ENCODE results near the gene ANXA7.
A peak's percentile ranks its signal among the peaks of the same experiment; 100 is the strongest.

Gene ANXA7

GRCh38 chr10:73413528-73414229, at the start of gene ANXA7:
Gene ANXA7 (minus strand): TSS chr10:73414058. CDS start chr10:73400856, 13,202 bp downstream.
- peak; percentile 77 for DNase-seq

DNA sequence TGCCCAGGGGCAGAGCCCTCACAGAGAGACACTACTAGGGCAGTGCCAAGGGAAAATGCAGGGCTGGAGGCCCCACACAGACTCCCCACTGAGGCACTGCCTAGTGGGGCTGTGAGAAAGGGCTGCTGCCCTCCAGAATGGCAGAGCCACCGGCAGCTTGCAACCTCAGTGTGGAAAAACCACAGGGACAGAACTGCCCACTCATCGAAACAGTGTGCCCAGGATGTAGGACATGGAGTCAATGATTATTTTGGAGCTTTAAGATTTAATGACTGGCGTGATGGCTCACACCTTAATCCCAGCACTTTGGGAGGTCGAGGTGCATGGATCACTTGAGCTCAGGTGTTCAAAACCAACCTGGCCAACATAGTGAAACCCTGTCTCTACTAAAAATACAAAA, 47.0 kb upstream of the ANXA7 start:
- no peak for DNase-seq

- no peak for DNase-seq
These were observed 45.9 kb upstream of the ANXA7 start for GRCh38 chr10:73459683-73460314.

DNA sequence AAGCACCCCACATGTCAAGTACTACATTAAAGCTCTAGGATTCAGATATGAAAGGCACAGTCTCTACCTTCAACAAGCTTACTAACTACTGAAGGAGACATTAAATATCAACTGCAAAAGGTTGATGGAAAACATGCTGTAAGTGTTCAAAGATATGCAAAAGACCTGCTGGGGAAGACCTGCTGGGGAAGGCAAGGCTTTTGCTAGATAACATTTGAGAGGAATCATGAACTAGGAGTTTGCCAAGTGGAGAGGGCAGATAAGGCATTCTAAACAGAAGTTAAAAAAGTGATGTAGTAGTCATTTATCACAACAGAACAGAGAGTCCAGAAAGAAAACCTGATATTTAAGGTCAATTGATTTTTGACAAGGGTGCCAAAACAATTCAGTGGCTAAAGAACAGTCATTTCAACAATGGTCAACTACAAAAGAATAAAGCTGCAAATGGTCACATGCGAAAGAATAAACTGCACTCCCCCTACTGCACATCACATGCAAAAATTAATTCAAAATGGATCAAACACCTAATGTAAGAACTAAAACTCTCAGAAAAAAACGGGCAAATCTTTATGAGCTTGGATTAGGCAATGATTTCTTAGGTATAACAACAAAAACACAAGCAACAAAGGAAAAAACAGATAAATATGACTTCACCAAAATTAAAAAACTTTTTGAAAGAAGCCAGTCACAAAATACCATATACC, 42.5 kb upstream of the ANXA7 start:
- DNase-seq = no peak

DNA sequence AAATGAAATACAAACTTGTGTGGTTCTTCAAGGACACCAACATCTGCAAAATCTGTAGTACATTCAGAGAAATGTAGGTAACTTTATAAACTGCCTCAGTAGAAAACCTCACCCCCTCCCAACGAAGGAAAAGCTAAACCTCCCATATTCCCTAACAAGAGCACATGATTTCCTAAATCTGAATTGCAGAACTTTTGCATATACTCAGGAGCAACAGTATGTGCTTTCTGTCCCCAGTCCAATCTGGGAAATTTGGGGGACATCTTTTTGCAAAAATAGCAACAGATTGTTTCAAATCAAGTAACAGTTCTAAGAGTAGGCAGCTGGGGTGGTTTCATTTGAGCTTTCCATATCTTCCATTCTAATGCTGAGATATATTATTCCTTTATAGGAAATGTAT, 35.3 kb upstream of the ANXA7 start:
- DNase-seq = no peak

- DNase-seq = no peak
These were observed 34.5 kb upstream of the ANXA7 start for GRCh38 chr10:73448384-73448783.

- no peak for DNase-seq
These were observed 33.1 kb upstream of the ANXA7 start for GRCh38 chr10:73446926-73447325.

DNA sequence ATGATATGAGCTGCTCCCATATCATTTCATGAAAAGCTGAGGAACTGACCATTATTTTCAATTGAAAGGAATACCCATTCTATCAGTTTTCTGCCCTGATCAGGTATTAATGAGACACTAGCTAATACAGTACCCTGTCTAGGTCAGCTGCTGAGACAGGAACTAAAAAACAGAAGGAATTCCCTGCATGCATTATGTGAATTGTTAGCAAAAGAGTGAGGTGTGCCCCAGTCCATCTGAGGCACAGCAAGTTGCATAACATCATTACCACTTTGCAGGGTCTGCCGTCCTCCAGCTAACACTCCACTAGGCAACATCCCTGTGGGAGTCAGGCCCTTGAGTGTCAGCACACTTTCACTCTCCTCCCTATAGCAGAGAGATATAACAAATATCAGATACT, 30.6 kb upstream of the ANXA7 start:
- no peak for DNase-seq

DNA sequence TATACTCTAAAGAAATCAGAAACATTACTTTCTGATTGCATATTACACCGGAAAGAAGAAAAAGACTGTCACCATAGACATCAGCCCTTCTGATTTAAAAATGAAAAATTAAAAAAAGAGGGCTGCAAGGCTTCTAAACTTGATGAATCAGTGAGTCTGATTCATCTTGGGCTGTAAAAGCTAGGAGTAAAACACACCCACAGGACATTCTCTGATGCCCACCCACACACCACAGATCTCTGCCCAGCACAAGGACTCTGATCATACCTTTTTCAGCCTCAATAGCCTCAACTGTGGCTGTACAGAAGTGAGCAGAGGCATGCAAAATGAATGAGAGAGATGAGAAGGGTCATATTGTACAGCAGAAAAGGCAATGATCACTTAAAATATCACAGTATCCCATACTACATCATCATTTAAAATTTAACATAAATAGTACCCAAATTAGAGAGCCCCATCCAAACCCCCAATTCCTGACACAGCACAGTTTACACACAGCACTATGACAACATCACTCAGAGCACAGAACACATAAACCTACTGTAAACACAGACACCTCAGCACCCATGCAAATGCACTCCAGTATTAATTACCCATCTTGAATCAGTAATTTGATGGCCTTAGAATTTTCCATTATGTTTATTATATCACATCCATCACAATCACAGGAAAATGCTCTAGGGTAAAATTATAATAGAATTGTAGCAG, 25.9 kb upstream of the ANXA7 start:
- DNase-seq = no peak

DNA sequence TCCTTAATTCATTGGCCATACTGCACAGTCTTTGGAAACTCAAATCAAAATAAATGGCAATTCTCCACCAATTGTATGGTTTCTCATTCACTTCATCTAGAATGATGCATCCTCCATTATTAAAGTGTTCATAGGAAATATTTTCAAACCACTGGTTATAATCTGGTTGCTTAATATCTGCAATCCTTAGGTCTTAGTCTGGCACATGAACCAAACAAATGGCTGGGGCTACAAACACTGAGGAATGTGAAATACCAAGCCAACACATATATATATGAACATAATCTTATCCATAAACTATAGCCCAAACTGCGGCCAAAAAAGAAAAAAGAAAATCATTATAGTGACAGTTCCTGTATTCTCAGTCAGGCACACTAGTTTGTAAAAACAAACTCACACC, 25.2 kb upstream of the ANXA7 start:
- no peak for DNase-seq

DNA sequence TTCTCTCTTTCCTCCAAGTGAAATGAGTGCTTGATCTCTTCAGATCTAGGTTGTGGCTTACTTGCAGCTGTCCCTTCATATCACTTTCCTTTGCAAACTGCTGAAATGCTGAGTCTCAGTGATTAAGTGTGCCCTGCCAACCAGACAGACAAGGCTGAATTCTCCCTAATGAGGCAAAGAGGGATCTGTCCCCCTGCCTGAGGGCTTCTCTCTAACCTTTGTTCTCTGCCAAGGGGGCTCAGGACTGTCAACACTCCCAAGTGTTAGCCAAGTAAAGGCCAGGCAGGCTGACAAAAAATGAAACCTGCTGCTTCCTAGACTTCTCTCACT, 19.6 kb upstream of the ANXA7 start, which contains the start of gene MSS51:
MSS51 (minus strand) TSS at position 24 of the 330 bp plus-strand sequence. CDS start 5,277 bp downstream, outside the sequence.
- no peak for DNase-seq

- DNase-seq = no peak
These were observed 19.0 kb upstream of the ANXA7 start for GRCh38 chr10:73432646-73433537.

DNA sequence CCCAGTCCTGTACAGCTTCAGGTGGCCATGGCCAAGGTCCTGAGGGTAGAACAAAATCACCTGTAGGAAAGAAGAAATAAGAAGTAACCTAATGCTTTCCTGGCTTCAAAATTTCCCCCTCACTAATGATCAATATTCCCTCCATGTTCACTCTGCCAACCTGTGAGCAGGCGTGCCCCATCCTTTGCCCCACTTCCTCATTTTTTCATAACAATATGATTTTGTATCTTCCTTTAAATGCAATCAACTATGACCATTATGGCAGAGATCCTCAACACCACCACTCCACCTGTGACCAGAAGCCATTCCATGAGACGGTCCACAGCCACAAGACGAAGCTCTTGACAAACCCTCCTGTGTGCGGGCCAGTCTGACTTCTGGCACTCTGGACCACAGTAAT, 12.5 kb upstream of the ANXA7 start:
- no peak for DNase-seq

DNA sequence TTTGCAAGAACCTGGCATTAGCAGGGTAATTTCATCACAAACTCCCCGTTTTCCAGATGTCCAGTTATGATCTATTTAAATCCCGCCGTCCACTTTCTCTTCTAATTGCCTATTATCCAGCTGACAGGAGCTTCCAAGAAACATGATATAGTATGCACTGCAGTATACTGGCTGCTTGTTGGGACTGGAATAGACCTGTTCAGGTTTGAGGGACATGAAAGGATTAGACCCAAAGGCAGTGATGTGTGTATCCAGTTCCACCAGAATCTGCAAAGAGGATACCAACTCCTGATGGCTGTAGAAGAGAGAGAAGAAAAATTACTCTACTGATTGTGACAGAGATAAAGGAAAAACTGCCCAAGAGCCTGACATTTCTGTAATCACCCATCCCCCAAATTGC, 10.6 kb upstream of the ANXA7 start:
- no peak for DNase-seq

DNA sequence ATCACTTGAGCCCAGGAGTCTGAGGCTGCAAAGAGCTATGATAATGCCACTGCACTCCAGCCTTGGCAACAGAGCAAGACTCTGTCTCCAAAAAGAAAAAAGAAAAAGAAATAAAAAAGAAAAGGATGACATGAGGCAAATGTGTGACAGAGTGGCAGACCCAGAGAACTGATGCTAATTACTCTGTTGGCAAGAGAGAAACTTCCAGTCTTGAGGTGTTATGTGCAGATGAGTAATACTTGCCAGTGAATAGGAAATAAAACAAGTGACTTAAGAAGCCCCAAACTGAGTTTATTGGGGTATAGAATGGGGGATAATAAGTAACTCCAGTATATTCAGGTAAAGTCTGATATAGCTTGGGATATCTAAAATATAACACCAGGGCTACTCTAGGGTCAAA, 9.5 kb upstream of the ANXA7 start:
- no peak for DNase-seq

DNA sequence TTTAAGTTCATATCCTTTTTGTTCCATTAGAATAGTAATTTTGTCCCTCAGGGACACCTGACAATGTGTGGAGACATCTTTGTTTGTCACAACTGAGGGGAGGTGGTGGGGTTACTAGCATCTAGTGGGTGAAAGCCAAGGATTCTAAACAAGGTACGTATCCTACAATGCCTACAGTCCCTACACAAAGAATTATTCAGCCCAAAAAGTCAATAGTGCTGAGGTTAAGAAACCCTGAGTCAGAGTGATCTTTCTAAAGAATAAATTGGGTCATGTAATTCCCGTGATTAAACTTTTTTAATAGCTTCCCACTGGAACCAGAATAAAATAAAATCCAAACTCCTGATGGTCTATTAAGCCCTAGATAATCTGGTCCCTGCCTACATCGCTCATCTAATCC, 2.7 kb upstream of the ANXA7 start:
- no peak for DNase-seq

DNA sequence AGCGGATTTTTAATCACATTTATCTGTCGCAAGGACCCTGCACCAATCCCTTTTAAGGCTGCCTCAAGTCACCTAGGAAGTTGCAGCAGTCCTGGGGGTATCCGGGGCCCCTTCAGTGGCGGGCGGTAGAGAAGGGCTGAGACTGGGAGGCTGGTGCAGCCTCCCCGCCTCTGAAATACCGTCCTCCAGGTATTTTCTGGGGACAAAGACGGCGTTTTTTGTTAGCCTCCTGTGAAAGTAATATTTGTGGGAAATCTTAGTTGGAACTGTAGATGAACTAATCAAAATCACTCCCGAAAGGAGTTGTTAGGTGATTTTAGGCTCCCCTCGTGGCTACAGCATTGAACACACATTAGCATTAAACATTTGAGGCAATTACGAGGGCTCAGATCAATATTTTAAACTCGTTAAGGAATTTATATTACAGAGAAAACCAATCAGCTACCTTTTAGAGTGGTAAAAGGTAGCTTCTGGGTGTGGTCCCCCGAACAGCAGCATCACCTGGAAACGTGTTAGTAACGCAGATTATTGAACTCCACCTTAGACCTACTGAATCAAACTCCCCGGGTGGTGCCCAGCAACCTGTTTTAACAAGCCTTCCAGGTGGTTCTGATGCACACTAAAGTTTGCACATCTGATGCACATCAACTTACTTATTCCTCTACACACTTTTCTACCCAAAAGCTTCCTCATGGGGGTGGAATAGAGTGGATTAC, 530 bp upstream of the ANXA7 start:
- no peak for DNase-seq

- DNase-seq = no peak
These were observed 740 bp downstream of the ANXA7 start for GRCh38 chr10:73413108-73413527.

GRCh38 chr10:73410897-73411296, 3.0 kb downstream of the ANXA7 start:
- no peak for DNase-seq

- DNase-seq = no peak
These were observed 4.8 kb downstream of the ANXA7 start for GRCh38 chr10:73408978-73409521.

DNA sequence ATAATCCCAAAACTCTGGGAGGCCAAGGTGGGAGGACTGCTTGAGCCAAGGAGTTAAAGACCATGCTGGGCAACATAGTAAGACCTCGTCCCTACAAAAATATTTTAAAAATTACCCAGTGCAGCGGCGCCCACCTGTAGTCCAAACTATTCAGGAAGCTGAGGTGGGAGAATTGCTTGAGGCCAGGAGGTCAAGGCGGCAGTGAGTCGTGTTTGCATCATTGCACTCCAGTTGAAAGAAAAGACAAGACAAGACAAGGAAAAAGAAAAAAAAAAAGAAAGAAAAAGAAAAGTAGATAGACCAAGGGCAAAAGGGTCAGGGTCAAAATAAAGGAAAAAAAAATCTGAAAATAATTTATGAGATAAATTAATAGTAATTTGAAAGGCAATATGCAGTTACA, 5.8 kb downstream of the ANXA7 start:
- no peak for DNase-seq

DNA sequence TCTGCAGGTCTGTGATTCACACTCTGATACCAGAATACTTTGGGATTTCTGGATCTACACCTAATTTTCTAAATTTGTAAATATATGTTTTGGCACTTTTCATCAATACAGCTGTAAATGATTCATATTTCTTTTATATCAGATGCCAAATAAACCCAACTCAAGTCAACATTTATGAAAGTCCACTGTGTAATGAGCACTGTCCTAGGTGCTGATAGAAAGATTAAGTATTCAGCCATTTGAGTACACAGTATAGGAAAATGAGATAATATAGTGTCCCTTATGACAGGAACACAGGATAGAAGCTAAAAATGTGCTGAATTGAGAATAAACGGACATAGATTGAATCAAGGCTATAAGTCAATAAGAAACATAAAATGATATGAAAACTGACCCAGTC, 6.4 kb downstream of the ANXA7 start:
- DNase-seq = no peak

Data from GDM1 (cell line).